GM19239 (cell line): Measurements from ENCODE around the gene PAM.

Experiments
- DNase-seq: peaks from one replicate; pipeline ENCODE4 v3.0.0; 2011; ENCODE audit warnings: low spot score; ENCODE audit not compliant: insufficient read length
- FAIRE-seq: peaks from 2 replicates; lab custom pipeline; 2011; peaks lifted over from hg19 to GRCh38; lab: Jason Lieb, UNC

Gene PAM

GRCh38 chr5:102853680-102854079, 98.6 kb downstream of the PAM start:
- no peak for FAIRE-seq
- DNase-seq = no peak

GRCh38 chr5:102855681-102856388, 100.7 kb downstream of the PAM start:
- FAIRE-seq (no peak), DNase-seq (no peak)

GRCh38 chr5:102856389-102856777, 101.3 kb downstream of the PAM start:
- FAIRE-seq = no peak

GRCh38 chr5:102857076-102857818, 102.1 kb downstream of the PAM start:
- DNase-seq (no peak), FAIRE-seq (no peak)

More at GRCh38 chr5:102856389-102856777, 101.3 kb downstream of the PAM start:
- DNase-seq = no peak

- FAIRE-seq (no peak), DNase-seq (no peak)
Measured at GRCh38 chr5:102858221-102858620, 103.1 kb downstream of the PAM start.

- DNase-seq (no peak), FAIRE-seq (no peak)
Measured at GRCh38 chr5:102858808-102859207, 103.7 kb downstream of the PAM start.

GRCh38 chr5:102860035-102860434, 104.9 kb downstream of the PAM start:
- FAIRE-seq = no peak
- DNase-seq = no peak

- DNase-seq (no peak), FAIRE-seq (no peak)
Measured at GRCh38 chr5:102863058-102863457, 108.0 kb downstream of the PAM start.

- no peak for FAIRE-seq
- DNase-seq = no peak
Measured at GRCh38 chr5:102863764-102864560, 108.9 kb downstream of the PAM start.

GRCh38 chr5:102865171-102865509, 110.0 kb downstream of the PAM start:
- DNase-seq (no peak), FAIRE-seq (peak; percentile 79)

- peak; percentile 16 for DNase-seq
- peak; percentile 60 for FAIRE-seq
Measured at GRCh38 chr5:102865510-102866236, 110.6 kb downstream of the PAM start.

- DNase-seq = no peak
Measured at GRCh38 chr5:102866237-102866600, 111.1 kb downstream of the PAM start.

GRCh38 chr5:102867992-102868662, 113.0 kb downstream of the PAM start:
- FAIRE-seq (peak; percentile 66), DNase-seq (no peak)

More at GRCh38 chr5:102866237-102866600, 111.1 kb downstream of the PAM start:
- peak; percentile 63 for FAIRE-seq

- FAIRE-seq (no peak), DNase-seq (no peak)
Measured at GRCh38 chr5:102869230-102869629, 114.1 kb downstream of the PAM start.

- FAIRE-seq (peak; percentile 82), DNase-seq (no peak)
Measured at GRCh38 chr5:102873379-102873932, 118.4 kb downstream of the PAM start.

GRCh38 chr5:102874054-102874453, 118.9 kb downstream of the PAM start:
- peak; percentile 23 for FAIRE-seq
- DNase-seq = no peak

- FAIRE-seq (no peak), DNase-seq (no peak)
Measured at GRCh38 chr5:102875721-102876123, 120.6 kb downstream of the PAM start.

- FAIRE-seq (no peak), DNase-seq (no peak)
Measured at GRCh38 chr5:102876610-102877009, 121.5 kb downstream of the PAM start.

GRCh38 chr5:102879741-102880140, 124.6 kb downstream of the PAM start:
- DNase-seq = no peak
- no peak for FAIRE-seq
